NB4 (cell line): ENCODE data around the gene OR2F2.

Experiments
- DNase-seq: peaks from one replicate; pipeline ENCODE4 v3.0.0; 2010; ENCODE audit warnings: low read depth
- H3K4me3 ChIP-seq: one replicate; pipeline ENCODE4 v1.5.1; 2011; ENCODE audit warnings: mild to moderate bottlenecking, low read depth, low read length, moderate library complexity
- MYC ChIP-seq: IDR thresholded peaks from 2 replicates; pipeline ENCODE4 v1.6.1; 2011; ENCODE audit warnings: low read depth, low read length
- POLR2A ChIP-seq: IDR thresholded peaks from 2 replicates; pipeline ENCODE4 v1.6.1; 2011; ENCODE audit warnings: mild to moderate bottlenecking; ENCODE audit not compliant: insufficient read length; ENCODE audit errors: extremely low read depth
- TF ChIP-seq, protein P1 (sequence below): IDR thresholded peaks from 2 replicates; pipeline ENCODE4 v1.6.1; 2011; ENCODE audit warnings: low read depth, low read length
- TF ChIP-seq, protein P2 (sequence below): IDR thresholded peaks from one replicate; pipeline ENCODE4 v1.5.1; 2012; ENCODE audit warnings: low read depth, low read length

Gene OR2F2

DNA sequence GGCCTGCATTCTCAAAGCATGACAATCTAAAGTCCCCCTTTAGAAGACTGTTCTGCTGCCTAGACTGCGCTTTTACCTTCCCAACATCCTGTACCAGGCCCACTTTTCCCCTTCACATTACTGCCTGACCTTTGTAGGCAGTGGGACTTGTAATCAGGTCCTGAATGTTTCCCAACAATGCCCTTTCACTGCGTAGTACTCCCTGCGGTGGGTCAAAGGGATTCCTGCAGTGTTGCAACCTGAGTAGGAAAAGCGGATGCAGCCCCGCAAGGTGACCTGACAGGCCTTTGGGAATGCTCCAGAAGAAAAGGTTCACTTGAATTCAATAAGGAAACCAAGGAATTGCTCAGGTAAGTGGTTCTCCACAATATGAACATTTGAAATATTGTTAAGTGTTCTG, 28.1 kb upstream of the OR2F2 start:
- TF ChIP-seq, protein P1, sequence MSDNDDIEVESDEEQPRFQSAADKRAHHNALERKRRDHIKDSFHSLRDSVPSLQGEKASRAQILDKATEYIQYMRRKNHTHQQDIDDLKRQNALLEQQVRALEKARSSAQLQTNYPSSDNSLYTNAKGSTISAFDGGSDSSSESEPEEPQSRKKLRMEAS, result no peak
- TF ChIP-seq MYC (no peak), POLR2A (no peak)
- TF ChIP-seq, protein P2, sequence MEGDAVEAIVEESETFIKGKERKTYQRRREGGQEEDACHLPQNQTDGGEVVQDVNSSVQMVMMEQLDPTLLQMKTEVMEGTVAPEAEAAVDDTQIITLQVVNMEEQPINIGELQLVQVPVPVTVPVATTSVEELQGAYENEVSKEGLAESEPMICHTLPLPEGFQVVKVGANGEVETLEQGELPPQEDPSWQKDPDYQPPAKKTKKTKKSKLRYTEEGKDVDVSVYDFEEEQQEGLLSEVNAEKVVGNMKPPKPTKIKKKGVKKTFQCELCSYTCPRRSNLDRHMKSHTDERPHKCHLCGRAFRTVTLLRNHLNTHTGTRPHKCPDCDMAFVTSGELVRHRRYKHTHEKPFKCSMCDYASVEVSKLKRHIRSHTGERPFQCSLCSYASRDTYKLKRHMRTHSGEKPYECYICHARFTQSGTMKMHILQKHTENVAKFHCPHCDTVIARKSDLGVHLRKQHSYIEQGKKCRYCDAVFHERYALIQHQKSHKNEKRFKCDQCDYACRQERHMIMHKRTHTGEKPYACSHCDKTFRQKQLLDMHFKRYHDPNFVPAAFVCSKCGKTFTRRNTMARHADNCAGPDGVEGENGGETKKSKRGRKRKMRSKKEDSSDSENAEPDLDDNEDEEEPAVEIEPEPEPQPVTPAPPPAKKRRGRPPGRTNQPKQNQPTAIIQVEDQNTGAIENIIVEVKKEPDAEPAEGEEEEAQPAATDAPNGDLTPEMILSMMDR, result no peak
- no peak for DNase-seq
- H3K4me3 ChIP-seq, result no peak overlapping the region

DNA sequence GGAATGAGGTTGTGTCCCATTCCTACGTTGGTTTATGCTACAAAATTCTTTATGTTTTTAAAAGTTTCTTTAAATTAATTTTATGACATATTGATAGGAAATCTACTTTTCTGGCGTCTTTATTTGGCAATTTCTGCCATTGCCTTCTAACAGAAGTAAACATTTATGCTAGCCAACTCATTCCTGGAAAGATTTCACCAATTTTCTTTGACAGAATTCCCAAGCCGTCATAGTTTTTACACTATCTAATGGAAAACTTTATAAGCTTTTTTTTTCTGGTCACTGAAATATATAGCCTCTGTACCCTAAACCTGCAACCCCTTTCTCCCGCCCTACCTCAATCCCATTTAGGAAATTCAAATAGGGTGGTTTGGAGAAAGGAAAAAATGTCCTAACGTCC, 26.9 kb upstream of the OR2F2 start:
- TF ChIP-seq MYC (no peak), POLR2A (no peak)
- TF ChIP-seq, protein P1, result no peak
- TF ChIP-seq, protein P2, result no peak
- H3K4me3 ChIP-seq, result no peak overlapping the region
- DNase-seq, result no peak

DNA sequence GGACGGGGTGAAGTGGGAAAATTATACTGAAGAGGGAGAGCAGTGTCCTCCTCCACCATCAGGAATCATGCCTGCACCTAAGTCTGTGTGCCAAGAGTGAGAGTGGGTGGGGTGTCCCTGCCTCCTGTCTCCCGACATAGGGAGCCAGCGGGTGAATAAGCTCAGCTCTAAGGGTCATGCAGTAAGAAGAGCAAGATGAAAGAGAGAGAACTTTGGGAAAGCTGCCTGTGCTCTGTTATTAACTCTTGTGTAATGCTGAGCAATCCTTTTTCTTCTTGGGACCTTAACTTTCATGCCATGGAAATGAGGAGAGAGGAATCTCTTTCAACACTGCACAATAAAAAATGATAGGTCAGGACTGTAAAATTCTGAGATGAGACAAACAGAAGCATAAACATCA, 25.2 kb upstream of the OR2F2 start:
- DNase-seq, result no peak
- TF ChIP-seq, protein P1, result no peak
- TF ChIP-seq, protein P2, result no peak
- no peak for TF ChIP-seq MYC
- TF ChIP-seq POLR2A, result no peak
- no peak overlapping the region for H3K4me3 ChIP-seq

DNA sequence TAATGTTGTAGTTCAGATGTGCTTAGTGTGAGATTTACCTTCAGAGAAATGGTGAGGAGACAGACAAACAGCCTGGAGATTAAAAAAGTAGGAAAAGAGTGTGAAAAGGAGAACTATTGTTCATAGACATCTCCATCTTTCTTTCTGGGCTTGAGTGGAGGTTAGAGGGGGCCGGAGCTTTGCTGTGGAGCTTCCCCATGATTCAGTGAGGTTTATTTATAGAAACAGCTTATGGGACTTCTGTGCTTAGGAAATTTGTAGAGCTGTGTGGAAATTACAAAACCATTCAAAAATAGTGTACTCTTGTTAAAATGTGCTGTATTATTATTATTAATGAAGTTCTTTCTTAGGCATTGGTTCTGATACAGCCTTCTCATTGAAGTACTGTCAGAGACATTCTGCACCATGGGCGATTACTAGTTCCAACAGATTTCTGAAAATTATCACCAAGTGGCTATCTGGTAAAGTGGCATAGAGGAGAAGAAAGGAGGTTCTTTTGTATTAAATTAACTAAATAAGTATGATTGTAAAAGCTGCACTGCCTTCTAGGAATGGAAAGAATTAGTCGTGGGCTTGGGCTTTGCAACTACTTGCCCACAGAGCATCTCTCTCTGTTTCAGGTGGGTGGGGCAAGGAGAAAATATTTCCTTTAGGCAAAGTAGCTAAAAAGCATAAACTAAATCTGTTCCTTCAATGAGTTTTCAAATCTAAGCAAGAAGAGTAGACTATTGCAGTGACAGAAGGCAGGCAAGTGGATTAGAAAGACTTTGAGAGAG, 24.4 kb upstream of the OR2F2 start:
- DNase-seq, result no peak
- H3K4me3 ChIP-seq, result no peak overlapping the region
- TF ChIP-seq, protein P1, result no peak
- no peak for TF ChIP-seq POLR2A
- TF ChIP-seq, protein P2, result no peak
- no peak for TF ChIP-seq MYC

DNA sequence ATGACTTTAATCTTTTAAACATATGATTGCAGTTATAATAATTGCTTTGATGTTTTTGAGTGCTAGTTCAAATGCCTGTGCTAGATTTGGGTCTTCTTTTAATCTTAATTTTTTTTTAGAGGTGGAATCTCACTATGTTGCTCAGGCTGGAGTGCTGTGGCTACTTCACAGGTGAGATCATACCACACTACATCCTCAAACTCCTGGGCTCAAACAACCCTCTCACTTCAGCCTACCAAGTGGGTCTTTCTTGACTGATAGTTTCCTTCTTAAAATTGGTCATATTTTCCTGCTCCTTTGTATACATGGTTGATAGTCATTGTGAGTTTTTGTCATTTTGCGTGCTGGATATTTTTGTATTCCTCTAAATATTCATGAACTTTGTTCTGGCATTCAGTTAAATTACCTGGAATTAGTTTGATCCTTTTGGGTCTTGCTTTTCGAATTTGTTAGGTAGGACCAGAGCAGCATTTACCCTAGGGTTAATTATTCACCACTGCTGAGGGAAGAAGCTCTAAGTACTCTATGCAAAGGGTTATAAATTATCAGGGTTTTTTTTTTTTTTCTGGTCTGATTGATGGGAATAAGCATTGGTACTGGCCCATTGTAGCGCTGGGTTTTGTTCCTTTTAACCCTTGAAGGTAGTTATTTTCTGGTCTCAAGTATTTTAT, 21.0 kb upstream of the OR2F2 start:
- no peak overlapping the region for H3K4me3 ChIP-seq
- DNase-seq, result no peak
- TF ChIP-seq POLR2A, result no peak
- TF ChIP-seq, protein P2, result no peak
- TF ChIP-seq, protein P1, result no peak
- no peak for TF ChIP-seq MYC
